Activated T-cell treated with anti-CD3 and anti-CD28 coated beads, Interleukin-2, amount 50 U/mL, for 48 hours (primary cell): ENCODE results near the gene MBOAT1.
"Not testable (repeated sequence)": the region's sequence is repeated elsewhere in the genome, so short reads cannot be mapped to it uniquely, and the experiment has no call there.

ENCODE experiments used
- DNase-seq, 2 experiments: peaks; one replicate each; pipeline ENCODE4 v3.0.0-alpha.2; 2020

Gene MBOAT1

GRCh38 chr6:20168690-20169089, 43.6 kb downstream of the MBOAT1 start:
- DNase-seq: no peak

GRCh38 chr6:20167601-20168000, 44.7 kb downstream of the MBOAT1 start:
- DNase-seq: no peak

GRCh38 chr6:20166210-20166609, 46.1 kb downstream of the MBOAT1 start:
- no peak for DNase-seq

- no peak for DNase-seq
Observed at GRCh38 chr6:20162515-20162914, 49.8 kb downstream of the MBOAT1 start.

- DNase-seq: no peak
Observed at GRCh38 chr6:20160541-20161283, 51.6 kb downstream of the MBOAT1 start.

- DNase-seq: no peak
Observed at GRCh38 chr6:20159781-20160540, 52.3 kb downstream of the MBOAT1 start.

- no peak for DNase-seq
Observed at GRCh38 chr6:20159098-20159497, 53.2 kb downstream of the MBOAT1 start.

- no peak for DNase-seq
Observed at GRCh38 chr6:20158676-20159075, 53.6 kb downstream of the MBOAT1 start.

- no peak for DNase-seq
Observed at GRCh38 chr6:20156824-20157223, 55.4 kb downstream of the MBOAT1 start.

GRCh38 chr6:20154753-20155152, 57.5 kb downstream of the MBOAT1 start:
- no peak for DNase-seq

DNA sequence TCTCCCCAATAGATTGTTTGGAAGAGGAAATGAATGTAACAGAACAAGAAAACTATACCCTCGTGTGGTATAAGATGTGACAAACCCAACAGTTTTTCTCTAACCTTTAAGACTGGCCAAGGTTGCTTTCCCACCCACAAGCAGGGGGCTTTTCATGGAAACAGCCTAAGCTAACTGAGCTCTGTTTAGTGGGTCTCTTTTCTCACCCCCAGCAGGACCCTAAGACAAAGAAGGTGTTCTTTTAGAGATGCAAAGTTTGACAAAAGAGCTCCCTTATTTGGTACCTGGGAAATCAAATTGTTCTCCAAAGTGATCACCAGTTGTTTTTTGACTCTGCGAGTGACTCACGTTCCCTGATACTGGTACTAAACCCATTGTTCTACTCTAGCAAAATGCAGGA, 59.1 kb downstream of the MBOAT1 start:
- DNase-seq: no peak

DNA sequence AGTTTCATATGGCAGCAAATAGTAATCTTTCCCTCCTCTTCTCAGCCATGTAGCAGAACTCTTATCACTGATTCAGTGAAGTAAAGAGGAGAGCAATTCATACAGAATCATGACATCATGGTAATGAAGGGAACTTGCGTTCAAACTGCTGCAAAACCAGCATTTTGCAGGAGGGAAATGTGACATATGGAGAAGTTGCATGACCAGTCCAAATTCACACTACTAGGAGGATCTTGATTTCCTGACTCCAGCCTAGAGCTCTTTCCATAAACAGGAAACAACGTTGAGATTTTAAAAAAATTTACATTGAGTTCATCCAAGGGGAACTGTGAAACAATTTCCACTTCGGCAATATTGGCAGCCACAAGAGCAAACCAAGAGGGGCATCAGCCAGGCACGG, 63.8 kb downstream of the MBOAT1 start:
- no peak for DNase-seq

DNA sequence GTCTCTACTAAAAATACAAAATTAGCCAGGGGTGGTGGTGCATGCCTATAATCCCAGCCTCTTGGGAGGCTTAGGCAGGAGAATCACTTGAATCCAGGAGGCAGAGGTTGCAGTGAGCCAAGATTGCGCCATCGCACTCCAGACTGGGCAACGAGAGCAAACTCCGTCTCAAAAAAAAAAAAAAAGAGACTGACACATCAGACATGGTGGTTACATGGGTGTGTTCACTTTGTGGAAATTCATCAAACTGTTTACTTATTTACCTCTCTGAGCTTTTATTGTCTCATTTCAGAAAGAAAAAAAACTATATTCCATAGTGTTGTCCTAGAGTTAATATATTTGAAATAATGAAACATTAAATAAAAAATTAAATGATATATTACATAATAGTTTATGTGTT, 64.8 kb downstream of the MBOAT1 start:
- DNase-seq: no peak

- DNase-seq: not testable (repeated sequence)
Observed at GRCh38 chr6:20146831-20147230, 65.4 kb downstream of the MBOAT1 start.

DNA sequence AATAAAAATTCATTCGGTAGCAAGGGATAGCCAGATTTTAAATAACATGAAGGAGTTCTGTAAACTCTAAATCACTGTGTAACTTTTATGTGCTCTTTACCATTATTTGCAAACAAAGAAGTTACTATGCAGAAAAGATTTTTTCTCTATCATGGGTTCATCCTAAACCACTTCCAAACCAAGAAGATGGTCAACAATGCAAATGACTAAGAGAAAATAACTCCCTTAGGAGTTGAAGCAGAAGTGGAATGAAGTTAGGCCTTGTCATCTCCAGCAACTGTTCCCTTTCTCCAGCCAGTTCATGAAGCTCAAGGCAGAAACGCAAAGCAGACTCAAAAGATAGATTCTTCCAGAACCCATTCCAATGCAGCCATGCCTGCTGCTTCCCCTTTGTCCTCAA, 66.0 kb downstream of the MBOAT1 start:
- DNase-seq: no peak

DNA sequence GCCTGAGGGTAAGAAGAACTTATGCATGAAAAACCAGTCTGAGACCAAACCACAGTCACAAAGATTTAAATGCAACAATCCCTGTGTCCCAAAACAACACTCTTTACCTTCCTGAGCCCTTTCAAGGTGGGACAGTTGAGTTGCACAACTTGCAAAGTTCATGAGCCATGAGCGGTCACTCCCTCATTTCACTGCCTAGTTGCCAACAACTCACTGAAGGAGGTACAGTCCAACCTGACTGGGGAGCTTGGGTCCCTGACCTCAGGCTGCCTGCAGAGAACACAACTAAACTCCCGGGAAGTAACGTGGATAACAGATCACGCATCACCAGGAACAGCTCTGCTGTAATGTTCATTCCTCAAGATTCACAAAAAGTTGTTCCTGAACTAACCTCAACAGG, 69.4 kb downstream of the MBOAT1 start:
- DNase-seq: no peak

GRCh38 chr6:20141931-20142330, 70.3 kb downstream of the MBOAT1 start:
- no peak for DNase-seq

DNA sequence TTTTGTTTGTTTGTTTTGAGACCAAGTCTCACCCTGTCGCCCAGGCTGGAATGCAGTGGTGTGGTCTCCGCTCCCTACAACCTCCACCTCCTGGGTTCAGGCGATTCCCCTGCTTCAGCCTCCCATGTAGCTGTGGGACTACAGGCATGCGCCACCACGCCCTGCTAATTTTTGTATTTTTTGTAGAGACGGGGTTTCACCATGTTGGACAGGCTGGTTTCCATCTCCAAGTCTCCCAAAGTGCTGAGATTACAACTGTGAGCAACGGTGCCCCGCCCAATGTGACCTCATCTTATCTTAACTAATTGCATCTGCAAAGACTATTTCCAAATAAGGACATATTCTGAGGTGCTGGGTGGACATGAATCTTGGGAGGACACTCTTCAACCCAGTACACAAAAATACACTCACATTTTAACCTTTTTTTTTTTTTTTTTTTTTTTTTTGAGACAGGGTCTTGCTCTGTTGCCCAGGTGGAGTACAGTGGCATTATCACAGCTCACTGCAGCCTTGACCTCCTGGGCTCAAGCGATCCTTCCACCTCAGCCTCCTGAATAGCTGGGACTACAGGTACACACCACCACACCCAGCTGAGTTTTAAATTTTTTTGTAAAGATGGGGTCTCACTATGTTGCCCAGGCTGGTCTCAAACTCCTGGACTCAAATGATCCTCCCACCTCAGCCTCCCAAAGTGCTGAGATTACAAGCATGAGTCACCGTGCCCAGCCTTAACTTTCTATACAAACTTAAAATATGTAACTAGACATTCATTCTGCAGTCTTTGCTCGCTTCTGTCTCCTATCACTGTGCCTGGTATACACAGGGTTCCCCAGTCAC, 72.9 kb downstream of the MBOAT1 start:
- DNase-seq: not testable (repeated sequence)

- DNase-seq: no peak
Observed at GRCh38 chr6:20137837-20138236, 74.4 kb downstream of the MBOAT1 start.

DNA sequence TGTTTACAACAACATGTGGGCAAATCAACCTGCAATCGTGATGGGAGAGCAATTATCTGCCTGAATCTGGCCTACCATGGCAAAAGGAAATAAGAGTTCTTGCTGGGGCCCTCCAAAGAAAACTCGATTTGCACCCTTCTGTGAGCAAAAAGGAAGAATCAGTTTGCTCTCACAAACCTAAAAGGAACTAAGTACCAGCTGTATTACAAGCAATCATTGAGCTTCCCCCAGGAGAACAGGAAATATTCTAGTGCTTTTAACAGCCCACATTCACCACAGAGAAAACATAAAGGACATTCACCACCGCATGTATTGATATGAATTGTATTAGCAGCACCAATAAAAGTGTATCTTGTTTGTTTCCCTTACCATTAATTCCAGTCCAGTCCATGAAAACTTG, 75.0 kb downstream of the MBOAT1 start:
- DNase-seq: no peak

DNA sequence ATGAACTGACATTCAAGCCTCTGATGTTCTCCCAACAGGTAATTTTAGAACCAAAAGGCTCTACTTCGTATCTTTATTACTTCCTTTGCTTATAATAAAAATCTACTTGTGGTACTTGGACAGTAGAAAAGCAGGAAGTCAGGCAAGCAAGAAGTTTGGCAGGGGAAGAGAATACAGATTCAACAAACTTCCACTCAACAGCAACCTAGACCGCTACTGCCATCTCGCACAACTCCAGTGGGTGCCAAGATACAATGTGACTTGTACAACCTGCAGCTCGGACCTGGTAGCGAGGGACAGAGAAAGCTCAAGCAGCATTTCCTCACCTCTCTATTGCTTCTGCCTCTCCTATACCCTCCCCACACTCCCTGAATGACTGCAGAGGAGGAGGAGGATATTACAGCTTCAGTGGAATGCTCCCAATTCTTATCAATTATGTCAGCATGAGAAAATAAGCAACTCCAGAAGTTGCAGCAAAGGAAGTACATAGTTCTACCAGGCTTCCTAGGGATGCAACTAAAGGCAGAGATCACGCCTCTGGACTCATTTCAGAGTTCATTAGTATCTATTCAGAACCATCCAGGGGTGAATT, 76.5 kb downstream of the MBOAT1 start:
- no peak for DNase-seq

- no peak for DNase-seq
Observed at GRCh38 chr6:20134613-20135012, 77.7 kb downstream of the MBOAT1 start.
